Measurements from ENCODE around the gene ZDHHC9. TPM values are rescaled to one million over a fixed set of nuclear protein-coding genes. Genes with fewer than 3 reads are reported as not detected.

ZDHHC9 gene
- total RNA-seq, 1 donor from 2014 or later: 64.0 TPM

DNA sequence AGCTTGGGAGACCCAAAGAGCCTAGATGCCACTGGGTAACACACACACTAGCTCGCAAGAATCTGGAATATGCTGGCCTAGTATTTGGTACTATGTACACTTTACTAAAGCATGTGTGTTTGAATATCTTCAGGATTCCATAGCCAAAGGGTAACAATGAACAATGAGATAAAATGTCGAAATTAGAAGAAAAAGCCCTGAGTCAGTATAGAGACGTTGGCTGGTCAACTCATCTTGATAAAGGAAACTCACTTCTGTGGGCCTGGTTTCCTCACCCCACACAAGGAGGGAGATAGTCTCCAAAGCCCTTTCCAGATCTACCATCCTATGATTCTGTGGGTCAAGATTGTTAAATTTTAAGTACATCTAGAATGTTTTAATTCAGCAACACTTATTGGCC lies 6.9 kb downstream of the ZDHHC9 start:
- Histone ChIP-seq H3K9me3 (ENCODE audit: insufficient read depth, low read depth, low read length) (no peaks in the 10 kb centered on the region), H3K27me3 (ENCODE audit: insufficient read depth, low read length) (no peaks in the 10 kb centered on the region), H3K79me2 (ENCODE audit: insufficient read depth, low read length) (peaks cover 27% of the 10 kb centered on the region), H3K4me2 (ENCODE audit: low read length) (no peak overlapping the region), H3K9ac (ENCODE audit: low read length) (no peak overlapping the region), H4K20me1 (ENCODE audit: insufficient read depth, low read length) (peaks cover 48% of the 10 kb centered on the region), H2AFZ (ENCODE audit: low read depth, low read length) (no peak overlapping the region), H3K36me3 (ENCODE audit: insufficient read depth, low read length) (peaks cover 2% of the 10 kb centered on the region), H3K27ac (ENCODE audit: low read depth, low read length) (no peak overlapping the region), H3K4me1 (ENCODE audit: insufficient read depth, low read length) (peaks cover 2% of the 10 kb centered on the region), H3K4me3 (ENCODE audit: insufficient read depth, low read depth, low read length) (no peak overlapping the region)
- no peaks in the 10 kb centered on the region for H3K9me3 Mint-ChIP-seq (ENCODE audit: unreplicated experiment)
- DNase-seq (ENCODE audit: low read depth) (no peak), FAIRE-seq (no peak)
- peaks cover 33% of the 10 kb centered on the region for H3K4me1 Mint-ChIP-seq (ENCODE audit: low read depth, unreplicated experiment)
- H3K36me3 Mint-ChIP-seq (ENCODE audit: low read depth, unreplicated experiment): no peaks in the 10 kb centered on the region
- H3K27me3 Mint-ChIP-seq (ENCODE audit: low read depth, unreplicated experiment): no peaks in the 10 kb centered on the region
- TF ChIP-seq EZH2 (IDR thresholded peaks at IDR 0.05; ENCODE audit: insufficient read depth, low read length): no peak
- H3K4me3 Mint-ChIP-seq (ENCODE audit: unreplicated experiment): no peak overlapping the region
- H3K27ac Mint-ChIP-seq (ENCODE audit: unreplicated experiment): no peak overlapping the region

DNA sequence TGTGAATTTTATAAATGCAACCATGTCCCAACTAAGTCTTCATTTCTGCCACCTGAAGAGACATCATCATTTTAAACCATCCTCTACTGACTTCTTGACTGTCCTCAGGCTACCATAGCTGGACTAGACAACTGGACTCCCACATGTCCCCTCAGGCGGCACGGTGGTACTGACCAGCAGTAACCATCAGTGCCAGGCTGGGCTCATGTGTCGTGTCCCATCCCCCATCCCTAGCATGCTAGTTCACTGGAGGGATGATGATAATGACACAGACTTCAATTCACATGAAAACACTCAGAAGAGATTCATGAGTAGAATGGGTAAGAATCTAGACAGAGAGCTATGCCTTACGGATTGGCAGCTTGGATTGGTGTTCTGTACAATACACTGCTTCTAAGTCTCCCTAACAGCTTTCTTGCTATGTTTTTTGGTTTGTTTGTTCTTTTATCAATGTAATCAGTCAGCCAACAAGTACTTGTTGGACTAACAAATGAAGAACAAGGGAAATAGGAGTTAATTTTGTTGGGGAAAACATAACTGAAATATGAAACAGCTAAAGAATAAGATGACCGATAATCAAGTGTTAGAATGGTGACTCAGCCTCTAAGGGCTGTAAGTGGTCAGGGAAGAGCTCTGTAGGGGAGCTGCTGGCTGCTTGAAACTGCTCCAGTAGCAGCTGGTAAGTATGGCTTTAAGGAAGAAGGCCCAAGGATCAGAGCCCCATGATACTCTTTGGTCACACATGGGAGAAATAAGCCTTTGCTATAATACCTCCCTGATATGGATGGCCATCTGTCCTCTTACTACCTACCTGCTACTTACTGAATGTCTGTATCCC lies 10.3 kb downstream of the ZDHHC9 start:
- Histone ChIP-seq H2AFZ (ENCODE audit: low read depth, low read length) (no peak overlapping the region), H3K27me3 (ENCODE audit: insufficient read depth, low read length) (no peaks in the 10 kb centered on the region), H3K9ac (ENCODE audit: low read length) (peak overlapping the region; percentile 17), H3K4me1 (ENCODE audit: insufficient read depth, low read length) (peaks cover 2% of the 10 kb centered on the region), H3K9me3 (ENCODE audit: insufficient read depth, low read depth, low read length) (no peaks in the 10 kb centered on the region), H3K4me3 (ENCODE audit: insufficient read depth, low read depth, low read length) (no peak overlapping the region), H3K4me2 (ENCODE audit: low read length) (peak overlapping the region; percentile 51), H3K27ac (ENCODE audit: low read depth, low read length) (peak overlapping the region; percentile 17), H4K20me1 (ENCODE audit: insufficient read depth, low read length) (peaks cover 52% of the 10 kb centered on the region), H3K36me3 (ENCODE audit: insufficient read depth, low read length) (no peaks in the 10 kb centered on the region), H3K79me2 (ENCODE audit: insufficient read depth, low read length) (peaks cover 14% of the 10 kb centered on the region)
- no peaks in the 10 kb centered on the region for H3K27me3 Mint-ChIP-seq (ENCODE audit: low read depth, unreplicated experiment)
- H3K4me1 Mint-ChIP-seq (ENCODE audit: low read depth, unreplicated experiment): peaks cover 25% of the 10 kb centered on the region
- H3K36me3 Mint-ChIP-seq (ENCODE audit: low read depth, unreplicated experiment): peaks cover 9% of the 10 kb centered on the region
- DNase-seq (ENCODE audit: low read depth) (peak; percentile 65), FAIRE-seq (no peak)
- peak overlapping the region; percentile 67 for H3K4me3 Mint-ChIP-seq (ENCODE audit: unreplicated experiment)
- H3K27ac Mint-ChIP-seq (ENCODE audit: unreplicated experiment): peak overlapping the region; percentile 89
- H3K9me3 Mint-ChIP-seq (ENCODE audit: unreplicated experiment): no peaks in the 10 kb centered on the region
- TF ChIP-seq, protein P1, sequence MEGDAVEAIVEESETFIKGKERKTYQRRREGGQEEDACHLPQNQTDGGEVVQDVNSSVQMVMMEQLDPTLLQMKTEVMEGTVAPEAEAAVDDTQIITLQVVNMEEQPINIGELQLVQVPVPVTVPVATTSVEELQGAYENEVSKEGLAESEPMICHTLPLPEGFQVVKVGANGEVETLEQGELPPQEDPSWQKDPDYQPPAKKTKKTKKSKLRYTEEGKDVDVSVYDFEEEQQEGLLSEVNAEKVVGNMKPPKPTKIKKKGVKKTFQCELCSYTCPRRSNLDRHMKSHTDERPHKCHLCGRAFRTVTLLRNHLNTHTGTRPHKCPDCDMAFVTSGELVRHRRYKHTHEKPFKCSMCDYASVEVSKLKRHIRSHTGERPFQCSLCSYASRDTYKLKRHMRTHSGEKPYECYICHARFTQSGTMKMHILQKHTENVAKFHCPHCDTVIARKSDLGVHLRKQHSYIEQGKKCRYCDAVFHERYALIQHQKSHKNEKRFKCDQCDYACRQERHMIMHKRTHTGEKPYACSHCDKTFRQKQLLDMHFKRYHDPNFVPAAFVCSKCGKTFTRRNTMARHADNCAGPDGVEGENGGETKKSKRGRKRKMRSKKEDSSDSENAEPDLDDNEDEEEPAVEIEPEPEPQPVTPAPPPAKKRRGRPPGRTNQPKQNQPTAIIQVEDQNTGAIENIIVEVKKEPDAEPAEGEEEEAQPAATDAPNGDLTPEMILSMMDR (IDR thresholded peaks at IDR 0.05; ENCODE audit: insufficient read depth, low read depth, low read length): no peak
- TF ChIP-seq EZH2 (IDR thresholded peaks at IDR 0.05; ENCODE audit: insufficient read depth, low read length): no peak

DNA sequence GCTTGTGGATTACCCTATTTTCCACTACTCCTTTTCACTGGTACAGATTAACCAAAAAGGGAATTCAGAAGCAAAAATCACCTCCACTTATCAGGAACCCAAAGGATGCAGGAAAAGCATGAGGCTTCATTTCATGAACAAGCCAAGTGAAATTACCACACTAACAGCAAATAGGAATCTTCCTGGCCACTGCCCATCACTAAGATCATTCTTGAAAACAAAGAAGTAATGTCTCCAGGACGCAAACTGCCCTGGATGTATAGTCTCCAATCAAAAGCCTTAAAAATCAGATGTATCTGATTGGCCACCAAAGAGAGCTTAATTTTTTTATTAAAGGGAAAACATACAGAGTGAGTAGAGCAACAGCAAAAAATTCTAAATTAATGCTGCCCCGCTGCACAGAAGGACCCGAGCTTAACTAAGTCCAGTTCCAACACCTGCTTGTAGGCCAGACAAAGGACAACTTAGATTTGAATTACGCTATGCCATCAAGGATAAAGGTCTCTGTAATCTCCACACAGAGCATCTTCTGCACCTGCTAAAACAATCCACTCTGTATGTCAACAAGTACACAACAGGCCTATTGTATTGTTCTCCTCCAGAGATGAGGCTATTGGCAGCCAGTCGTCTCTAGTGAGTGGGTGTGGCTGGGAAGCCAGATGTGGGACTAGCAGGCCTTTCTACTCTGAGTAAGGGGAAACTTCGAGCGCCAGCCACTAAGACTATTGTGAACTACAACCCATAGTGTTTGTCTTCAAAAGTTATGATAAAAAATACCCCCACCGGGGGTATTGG lies 12.4 kb downstream of the ZDHHC9 start:
- TF ChIP-seq EZH2 (IDR thresholded peaks at IDR 0.05; ENCODE audit: insufficient read depth, low read length): no peak
- TF ChIP-seq, protein P1 (IDR thresholded peaks at IDR 0.05; ENCODE audit: insufficient read depth, low read depth, low read length): no peak
- H4K20me1 ChIP-seq (ENCODE audit: insufficient read depth, low read length): peaks cover 52% of the 10 kb centered on the region
- no peak overlapping the region for H2AFZ ChIP-seq (ENCODE audit: low read depth, low read length)
- no peak overlapping the region for H3K4me2 ChIP-seq (ENCODE audit: low read length)
- peaks cover 2% of the 10 kb centered on the region for H3K4me1 ChIP-seq (ENCODE audit: insufficient read depth, low read length)
- Mint-ChIP-seq H3K27ac (ENCODE audit: unreplicated experiment) (no peak overlapping the region), H3K36me3 (ENCODE audit: low read depth, unreplicated experiment) (peaks cover 9% of the 10 kb centered on the region), H3K9me3 (ENCODE audit: unreplicated experiment) (no peaks in the 10 kb centered on the region), H3K4me3 (ENCODE audit: unreplicated experiment) (no peak overlapping the region), H3K27me3 (ENCODE audit: low read depth, unreplicated experiment) (no peaks in the 10 kb centered on the region), H3K4me1 (ENCODE audit: low read depth, unreplicated experiment) (peaks cover 25% of the 10 kb centered on the region)
- no peak for FAIRE-seq
- no peak overlapping the region for H3K27ac ChIP-seq (ENCODE audit: low read depth, low read length)
- H3K4me3 ChIP-seq (ENCODE audit: insufficient read depth, low read depth, low read length): no peak overlapping the region
- H3K27me3 ChIP-seq (ENCODE audit: insufficient read depth, low read length): no peaks in the 10 kb centered on the region
- H3K9ac ChIP-seq (ENCODE audit: low read length): no peak overlapping the region
- peaks cover 11% of the 10 kb centered on the region for H3K79me2 ChIP-seq (ENCODE audit: insufficient read depth, low read length)
- DNase-seq (ENCODE audit: low read depth): no peak
- no peaks in the 10 kb centered on the region for H3K36me3 ChIP-seq (ENCODE audit: insufficient read depth, low read length)
- no peaks in the 10 kb centered on the region for H3K9me3 ChIP-seq (ENCODE audit: insufficient read depth, low read depth, low read length)

Data from astrocyte (in vitro differentiated cells and primary cell).